Measurements from ENCODE around the gene RAMP1.
"Not testable (repeated sequence)": the region's sequence is repeated elsewhere in the genome, so short reads cannot be mapped to it uniquely, and the experiment has no call there.

Gene RAMP1

GRCh38 chr2:237919593-237919992 lies 60.2 kb downstream of the RAMP1 start:
- DNase-seq = no peak

GRCh38 chr2:237920673-237921072 lies 61.2 kb downstream of the RAMP1 start:
- DNase-seq = no peak

GRCh38 chr2:237921967-237922492 lies 62.6 kb downstream of the RAMP1 start:
- DNase-seq = no peak

GRCh38 chr2:237922641-237923361 lies 63.4 kb downstream of the RAMP1 start:
- peak; percentile 29 for DNase-seq

- peak; percentile 77 for DNase-seq
These were observed 64.2 kb downstream of the RAMP1 start for GRCh38 chr2:237923481-237924163.

GRCh38 chr2:237924164-237924534 lies 64.7 kb downstream of the RAMP1 start:
- DNase-seq = no peak

GRCh38 chr2:237927135-237927534 lies 67.7 kb downstream of the RAMP1 start:
- no peak for DNase-seq

- DNase-seq = no peak
These were observed 68.6 kb downstream of the RAMP1 start for GRCh38 chr2:237927986-237928385.

- no peak for DNase-seq
These were observed 70.6 kb downstream of the RAMP1 start for GRCh38 chr2:237929979-237930378.

GRCh38 chr2:237931205-237931721 lies 71.8 kb downstream of the RAMP1 start:
- no peak for DNase-seq

GRCh38 chr2:237932731-237933131 lies 73.3 kb downstream of the RAMP1 start:
- no peak for DNase-seq

- no peak for DNase-seq
These were observed 74.8 kb downstream of the RAMP1 start for GRCh38 chr2:237934186-237934585.

- no peak for DNase-seq
These were observed 76.5 kb downstream of the RAMP1 start for GRCh38 chr2:237935740-237936452.

- DNase-seq = no peak
These were observed 79.8 kb downstream of the RAMP1 start for GRCh38 chr2:237939251-237939650.

GRCh38 chr2:237940828-237941227 lies 81.4 kb downstream of the RAMP1 start:
- no peak for DNase-seq

- no peak for DNase-seq
These were observed 81.8 kb downstream of the RAMP1 start for GRCh38 chr2:237941239-237941638.

GRCh38 chr2:237942513-237942899 lies 83.1 kb downstream of the RAMP1 start:
- no peak for DNase-seq

- DNase-seq = no peak
These were observed 84.1 kb downstream of the RAMP1 start for GRCh38 chr2:237943395-237944094.

- no peak for DNase-seq
These were observed 84.9 kb downstream of the RAMP1 start for GRCh38 chr2:237944302-237944701.

- DNase-seq = no peak
These were observed 87.0 kb downstream of the RAMP1 start for GRCh38 chr2:237946423-237946822.

GRCh38 chr2:237951354-237951753 lies 91.9 kb downstream of the RAMP1 start:
- not testable (repeated sequence) for DNase-seq

GRCh38 chr2:237951878-237952277 lies 92.5 kb downstream of the RAMP1 start:
- no peak for DNase-seq

GRCh38 chr2:237952851-237953250 lies 93.4 kb downstream of the RAMP1 start:
- no peak for DNase-seq

All from stimulated activated CD4-positive, alpha-beta T cell treated with anti-CD3 and anti-CD28 coated beads, Interleukin-1b, Interleukin-23, amount 100 ng/mL, for 48 hours (primary cell).